GM21619 (cell line): ENCODE data around the gene TFCP2L1.

Source experiments
- ATAC-seq: cut with Tn5 transposase; IDR thresholded peaks from one replicate; pipeline ENCODE4 v1.9.1; 2021; ENCODE audit not compliant: unreplicated experiment

Gene TFCP2L1

GRCh38 chr2:121179467-121179866 lies 105.5 kb downstream of the TFCP2L1 start:
- no peak for ATAC-seq

- no peak for ATAC-seq
Observed at GRCh38 chr2:121178730-121179129, 106.3 kb downstream of the TFCP2L1 start.

DNA sequence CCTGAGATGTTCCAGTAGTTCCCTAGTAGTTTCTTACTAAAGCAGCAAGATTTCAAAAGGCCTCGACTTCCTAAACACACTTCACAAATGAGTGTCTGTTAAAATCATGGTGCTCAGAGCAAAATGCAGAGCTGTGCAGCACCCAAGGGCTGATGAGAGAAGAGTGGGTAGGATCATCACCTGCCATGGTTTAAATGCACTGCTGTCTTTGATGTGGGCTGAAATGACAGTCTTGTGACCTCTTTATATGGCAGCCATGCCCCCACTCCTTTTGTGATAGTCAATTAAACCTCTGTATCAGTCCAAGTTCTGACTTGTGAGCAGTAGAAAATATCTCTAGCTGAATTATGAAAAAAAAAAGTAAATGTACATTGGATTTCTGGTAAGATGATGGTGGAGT lies 107.1 kb downstream of the TFCP2L1 start:
- ATAC-seq, result no peak

DNA sequence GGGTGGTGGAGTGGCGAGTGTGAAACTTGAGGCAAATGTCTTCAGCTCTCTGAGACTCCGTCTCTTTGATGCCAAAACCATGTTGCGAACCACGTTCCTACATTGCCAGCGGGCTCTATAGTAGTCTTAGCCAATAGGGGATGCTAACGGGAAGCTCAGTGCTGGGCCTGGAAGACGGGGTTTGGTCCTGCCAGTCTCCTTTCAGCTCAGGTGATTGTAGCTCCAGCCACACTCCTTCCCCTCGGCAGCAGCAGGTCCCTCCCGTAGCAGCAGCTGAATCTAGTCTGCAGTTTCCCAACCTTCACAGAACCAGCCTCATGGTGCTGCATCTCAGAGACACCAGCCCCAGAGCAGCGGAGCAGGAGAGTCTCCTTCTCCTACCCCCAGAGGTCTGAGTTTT lies 109.7 kb downstream of the TFCP2L1 start:
- no peak for ATAC-seq

GRCh38 chr2:121173806-121174205 lies 111.2 kb downstream of the TFCP2L1 start:
- no peak for ATAC-seq

- ATAC-seq, result no peak
Observed at GRCh38 chr2:121173112-121173511, 111.9 kb downstream of the TFCP2L1 start.

GRCh38 chr2:121172456-121172855 lies 112.5 kb downstream of the TFCP2L1 start:
- no peak for ATAC-seq

DNA sequence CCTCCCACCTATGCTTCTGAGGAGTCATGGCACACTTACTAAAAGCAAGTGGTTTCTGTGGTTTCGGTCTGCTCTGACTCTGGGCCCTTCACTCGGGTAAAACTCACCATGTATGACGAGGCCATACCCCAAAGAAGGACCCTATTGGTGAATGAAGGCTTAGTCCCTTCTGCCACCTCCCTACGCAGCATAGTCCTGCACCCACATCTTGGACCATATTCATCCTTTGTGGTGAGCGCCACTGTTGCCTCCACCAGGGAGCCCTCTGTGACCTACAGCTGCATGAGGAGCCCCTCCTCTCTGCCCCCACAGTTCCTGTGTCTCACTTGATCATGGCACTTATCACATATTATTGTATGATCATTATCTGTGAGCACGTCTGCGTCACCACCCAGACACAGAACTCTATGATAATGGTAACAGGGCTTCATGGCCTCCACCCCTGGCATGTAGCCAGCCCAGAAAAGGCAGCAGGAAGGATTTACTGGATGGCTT lies 113.3 kb downstream of the TFCP2L1 start:
- no peak for ATAC-seq

DNA sequence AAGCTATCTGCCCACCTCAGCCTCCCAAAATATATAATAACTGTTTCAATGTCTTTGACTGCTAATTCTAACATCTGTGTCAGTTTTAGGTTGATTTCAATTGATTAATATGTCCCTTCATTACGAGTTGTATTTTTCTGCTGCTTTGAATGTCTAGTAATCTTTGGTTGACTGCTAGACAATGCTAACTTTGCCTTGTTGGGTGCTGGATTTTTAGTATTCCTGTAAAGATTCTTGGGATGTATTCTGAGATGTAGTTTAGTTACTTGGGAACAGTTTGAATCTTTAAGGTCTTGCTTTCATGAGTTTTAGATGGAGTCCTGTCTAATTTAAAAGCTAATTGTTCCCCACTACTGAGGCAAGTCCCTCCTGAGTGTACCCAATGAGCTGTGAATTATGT lies 114.4 kb downstream of the TFCP2L1 start:
- no peak for ATAC-seq

DNA sequence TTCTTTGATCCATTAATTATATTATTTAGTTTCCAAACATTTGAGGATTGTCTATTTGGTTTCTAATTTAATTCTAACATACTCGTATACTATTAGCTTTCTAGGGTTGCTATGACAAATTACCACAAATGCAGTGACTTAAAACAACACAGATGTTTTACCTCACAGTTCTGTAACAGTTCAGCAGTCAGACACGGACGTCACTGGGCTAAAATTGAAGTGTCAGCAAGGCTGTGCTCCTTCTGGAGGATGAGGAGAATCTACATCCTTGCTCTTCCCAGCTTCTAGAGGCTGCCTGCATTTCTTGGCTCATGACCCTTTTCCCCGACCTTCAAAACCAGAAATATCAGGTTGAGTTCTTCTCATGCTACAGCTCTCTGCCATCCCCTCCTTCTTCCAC lies 117.6 kb downstream of the TFCP2L1 start:
- no peak for ATAC-seq
